Lung (tissue), 12 donors: ENCODE measurements around the gene SNCA. TPM values are rescaled to one million over a fixed set of nuclear protein-coding genes. Genes with fewer than 3 reads are reported as not detected.

Source experiments
- ATAC-seq: fragments of 200-7000 bp; cut with Tn5 transposase; one replicate; pipeline ENCODE4 v1.9.1; 2020; ENCODE audit warnings: moderate number of reproducible peaks; ENCODE audit not compliant: insufficient read depth, low FRiP score
- DNase-seq, 3 donors: peaks; one replicate each; pipeline ENCODE4 v3.0.0-alpha.2; 2013 to 2017
- H3K27ac ChIP-seq, 2 donors: one replicate each; pipeline ENCODE4 v1.5.1; 2013; ENCODE audit warnings: mild to moderate bottlenecking in 2 of 2, moderate library complexity in 2 of 2, control low read depth in 1 of 2, inconsistent platforms in 1 of 2, low read depth in 1 of 2, low read length in 1 of 2
- H3K27me3 ChIP-seq, 3 donors: one replicate each; pipeline ENCODE4 v1.5.1; 2013; ENCODE audit warnings: low read length in 2 of 3; ENCODE audit not compliant: control insufficient read depth in 3 of 3, insufficient read depth in 3 of 3
- H3K36me3 ChIP-seq, 4 donors: one replicate each; pipeline ENCODE4 v1.5.1; 2013; ENCODE audit warnings: low read length in 4 of 4, mild to moderate bottlenecking in 1 of 4, moderate library complexity in 1 of 4; ENCODE audit not compliant: control insufficient read depth in 4 of 4, insufficient read depth in 4 of 4
- H3K4me1 ChIP-seq, 5 donors: one replicate each; pipeline ENCODE4 v1.5.1; 2013; ENCODE audit warnings: low read length in 5 of 5, mild to moderate bottlenecking in 2 of 5, moderate library complexity in 1 of 5; ENCODE audit not compliant: control insufficient read depth in 5 of 5, insufficient read depth in 5 of 5
- H3K4me3 ChIP-seq: one replicate; pipeline ENCODE4 v1.5.1; 2013; ENCODE audit warnings: mild to moderate bottlenecking, control low read depth, moderate library complexity
- H3K9ac ChIP-seq, 2 donors: one replicate each; pipeline ENCODE4 v1.5.1; 2013; ENCODE audit warnings: low read length in 2 of 2, control low read depth in 1 of 2; ENCODE audit not compliant: insufficient read depth in 1 of 2
- H3K9me3 ChIP-seq, 4 donors: one replicate each; pipeline ENCODE4 v1.5.1; 2013; ENCODE audit warnings: low read length in 3 of 4, mild to moderate bottlenecking in 1 of 4, moderate library complexity in 1 of 4; ENCODE audit not compliant: control insufficient read depth in 4 of 4, insufficient read depth in 3 of 4
- CTCF ChIP-seq: IDR thresholded peaks from 2 replicates; pipeline ENCODE4 v1.5.1; 2012; ENCODE audit warnings: mild to moderate bottlenecking; ENCODE audit errors: control extremely low read depth, extremely low read depth
- WGBS, 2 donors: extraction: QIAGEN DNeasy Blood & Tissue Kit; methylation state at CpG; one replicate each; pipeline ENCODE4 v1.1.7; 2013; 5-methylcytosine and 5-hydroxymethylcytosine counted together
- polyA plus RNA-seq, 2 donors: library from polyadenylated mRNA; stranded (reverse); fragments of 200-250 nt; gene quantifications; one replicate each; pipeline ENCODE4 v1.2.1, GENCODE V29; 2013
- total RNA-seq, 2 donors: library from RNA; depleted of rRNA in 1 of 2; stranded (reverse); fragments of >200 nt in 1 of 2; gene quantifications; one replicate each; pipeline ENCODE4 v1.2.1, GENCODE V29; 2014 to 2021
- donor health status: control.
- donor health status: control.
- donor health status: Bipolar disorder and iron deficiency.
- donor health status: healthy.
- donor health status: DM: yes; HTN: yes; CAD: no.

SNCA gene
- total and polyA plus RNA-seq, 4 donors = 7.1 to 60.4 (median 12.3) TPM

GRCh38 chr4:89704651-89705395, 132.1 kb downstream of the SNCA start:
- no peak for ATAC-seq
- no peaks in the 10 kb centered on the region for H3K36me3 ChIP-seq
- H3K4me3 ChIP-seq = no peak overlapping the region
- H3K27ac ChIP-seq = no peak overlapping the region
- H3K9ac ChIP-seq = no peak overlapping the region
- no peaks in the 10 kb centered on the region for H3K9me3 ChIP-seq
- no peaks in the 10 kb centered on the region for H3K27me3 ChIP-seq
- peaks cover 0 to 8% (median 0%) of the 10 kb centered on the region in 5 donors for H3K4me1 ChIP-seq
- 94% methylated on average over 2 of the region's 2 CpGs for WGBS, 2 donors
- no peak for TF ChIP-seq CTCF
- DNase-seq = no peak

GRCh38 chr4:89703829-89704590, 133.0 kb downstream of the SNCA start:
- Histone ChIP-seq H3K4me1 (peaks cover 0 to 5% (median 0%) of the 10 kb centered on the region in 5 donors), H3K27ac (no peak overlapping the region), H3K36me3 (no peaks in the 10 kb centered on the region), H3K9ac (no peak overlapping the region), H3K27me3 (no peaks in the 10 kb centered on the region), H3K9me3 (no peaks in the 10 kb centered on the region), H3K4me3 (no peak overlapping the region)
- DNase-seq (no peak), ATAC-seq (no peak)
- TF ChIP-seq CTCF = no peak
- 83 to 89% methylated on average over 6 of the region's 6 CpGs for WGBS, 2 donors

- Histone ChIP-seq H3K4me1 (no peaks in the 10 kb centered on the region), H3K9me3 (no peaks in the 10 kb centered on the region), H3K9ac (no peak overlapping the region), H3K27me3 (no peaks in the 10 kb centered on the region), H3K4me3 (no peak overlapping the region), H3K27ac (no peak overlapping the region), H3K36me3 (no peaks in the 10 kb centered on the region)
- DNase-seq = no peak
- no peak for TF ChIP-seq CTCF
- ATAC-seq = no peak
- 78 to 91% methylated on average over 1 of the region's 1 CpG for WGBS, 2 donors
Observed at GRCh38 chr4:89700766-89701423, 136.1 kb downstream of the SNCA start.
